ENCODE measurements around the gene KLF13.

GRCh38 chr15:31339558-31339895, 12.9 kb downstream of the KLF13 start:
- TF ChIP-seq CTCF (IDR thresholded peaks at IDR 0.05) (no peak), POLR2AphosphoS5 (IDR thresholded peaks at IDR 0.05) (no peak), POLR2A (IDR thresholded peaks at IDR 0.05) (no peak)

Measured in sigmoid colon (tissue), 4 donors.